HEK293 (cell line): Measurements from ENCODE around the gene WDR36.

Experiments used
- KLF9 ChIP-seq: fragments of 450-650 bp; formaldehyde crosslinking; IDR thresholded peaks from 2 replicates; pipeline ENCODE4 v1.5.1; 2016; ENCODE audit warnings: missing biosample characterization, missing genetic modification characterization, low read depth
- SP3 ChIP-seq: fragments of 450-650 bp; formaldehyde crosslinking; IDR thresholded peaks from 2 replicates; pipeline ENCODE4 v1.5.1; 2016; ENCODE audit warnings: missing biosample characterization, missing genetic modification characterization
- ZNF121 ChIP-seq: fragments of 450-650 bp; formaldehyde crosslinking; IDR thresholded peaks from 2 replicates; pipeline ENCODE4 v1.5.1; 2016; ENCODE audit warnings: missing biosample characterization, missing genetic modification characterization
- ZNF362 ChIP-seq: fragments of 450-650 bp; formaldehyde crosslinking; IDR thresholded peaks from 2 replicates; pipeline ENCODE4 v1.5.1; 2016; ENCODE audit warnings: missing biosample characterization, missing genetic modification characterization
- ZNF600 ChIP-seq: fragments of 450-650 bp; formaldehyde crosslinking; IDR thresholded peaks from 2 replicates; pipeline ENCODE4 v1.5.1; 2016; ENCODE audit warnings: missing biosample characterization, missing genetic modification characterization
- ZNF658 ChIP-seq: fragments of 450-650 bp; formaldehyde crosslinking; IDR thresholded peaks from 2 replicates; pipeline ENCODE4; 2016; ENCODE audit warnings: missing biosample characterization, missing genetic modification characterization
- TF ChIP-seq, protein P1 (sequence below): IDR thresholded peaks from 2 replicates; pipeline ENCODE4 v1.6.1; 2011; ENCODE audit warnings: mild to moderate bottlenecking, low read depth, low read length, borderline replicate concordance
- TF ChIP-seq, protein P2 (sequence below): fragments of 450-650 bp; formaldehyde crosslinking; IDR thresholded peaks from 2 replicates; pipeline ENCODE4 v1.5.1; 2016; ENCODE audit warnings: missing biosample characterization, missing genetic modification characterization

- TF ChIP-seq ZNF600 (no peak), ZNF658 (no peak), SP3 (tag by site-specific recombination) (no peak), ZNF121 (tag by site-specific recombination) (no peak), ZNF362 (tag by site-specific recombination) (no peak), KLF9 (tag by site-specific recombination) (no peak)
- TF ChIP-seq, protein P1, sequence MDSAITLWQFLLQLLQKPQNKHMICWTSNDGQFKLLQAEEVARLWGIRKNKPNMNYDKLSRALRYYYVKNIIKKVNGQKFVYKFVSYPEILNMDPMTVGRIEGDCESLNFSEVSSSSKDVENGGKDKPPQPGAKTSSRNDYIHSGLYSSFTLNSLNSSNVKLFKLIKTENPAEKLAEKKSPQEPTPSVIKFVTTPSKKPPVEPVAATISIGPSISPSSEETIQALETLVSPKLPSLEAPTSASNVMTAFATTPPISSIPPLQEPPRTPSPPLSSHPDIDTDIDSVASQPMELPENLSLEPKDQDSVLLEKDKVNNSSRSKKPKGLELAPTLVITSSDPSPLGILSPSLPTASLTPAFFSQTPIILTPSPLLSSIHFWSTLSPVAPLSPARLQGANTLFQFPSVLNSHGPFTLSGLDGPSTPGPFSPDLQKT, result no peak
- TF ChIP-seq, protein P2, sequence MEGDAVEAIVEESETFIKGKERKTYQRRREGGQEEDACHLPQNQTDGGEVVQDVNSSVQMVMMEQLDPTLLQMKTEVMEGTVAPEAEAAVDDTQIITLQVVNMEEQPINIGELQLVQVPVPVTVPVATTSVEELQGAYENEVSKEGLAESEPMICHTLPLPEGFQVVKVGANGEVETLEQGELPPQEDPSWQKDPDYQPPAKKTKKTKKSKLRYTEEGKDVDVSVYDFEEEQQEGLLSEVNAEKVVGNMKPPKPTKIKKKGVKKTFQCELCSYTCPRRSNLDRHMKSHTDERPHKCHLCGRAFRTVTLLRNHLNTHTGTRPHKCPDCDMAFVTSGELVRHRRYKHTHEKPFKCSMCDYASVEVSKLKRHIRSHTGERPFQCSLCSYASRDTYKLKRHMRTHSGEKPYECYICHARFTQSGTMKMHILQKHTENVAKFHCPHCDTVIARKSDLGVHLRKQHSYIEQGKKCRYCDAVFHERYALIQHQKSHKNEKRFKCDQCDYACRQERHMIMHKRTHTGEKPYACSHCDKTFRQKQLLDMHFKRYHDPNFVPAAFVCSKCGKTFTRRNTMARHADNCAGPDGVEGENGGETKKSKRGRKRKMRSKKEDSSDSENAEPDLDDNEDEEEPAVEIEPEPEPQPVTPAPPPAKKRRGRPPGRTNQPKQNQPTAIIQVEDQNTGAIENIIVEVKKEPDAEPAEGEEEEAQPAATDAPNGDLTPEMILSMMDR, result no peak
These were observed 67.7 kb downstream of the WDR36 start for GRCh38 chr5:111159845-111160244.
